GM13977 (cell line): ENCODE measurements around the gene OSBP2.

ENCODE experiments used
- DNase-seq: peaks from one replicate; pipeline ENCODE4 v3.0.0; 2012; ENCODE audit warnings: low spot score
- in situ Hi-C: fragments of 300-500 bp; cut with MboI; formaldehyde crosslinking; loops from one replicate; pipeline ENCODE4 v1.12.0; 2022; ENCODE audit warnings: low sequenced_read_pairs, low pct_unique_long_range_greater_than_20kb, mixed read lengths, inconsistent platforms; ENCODE audit not compliant: unreplicated experiment
- TF ChIP-seq, protein P1 (sequence below): IDR thresholded peaks from 2 replicates; pipeline ENCODE4 v1.5.1; 2012; ENCODE audit warnings: mild to moderate bottlenecking, control low read depth; ENCODE audit not compliant: insufficient read depth; ENCODE audit errors: extremely low read depth, missing control alignments

The OSBP2 gene

GRCh38 chr22:30933457-30933856, 238.8 kb downstream of the OSBP2 start:
- DNase-seq = no peak
- TF ChIP-seq, protein P1, sequence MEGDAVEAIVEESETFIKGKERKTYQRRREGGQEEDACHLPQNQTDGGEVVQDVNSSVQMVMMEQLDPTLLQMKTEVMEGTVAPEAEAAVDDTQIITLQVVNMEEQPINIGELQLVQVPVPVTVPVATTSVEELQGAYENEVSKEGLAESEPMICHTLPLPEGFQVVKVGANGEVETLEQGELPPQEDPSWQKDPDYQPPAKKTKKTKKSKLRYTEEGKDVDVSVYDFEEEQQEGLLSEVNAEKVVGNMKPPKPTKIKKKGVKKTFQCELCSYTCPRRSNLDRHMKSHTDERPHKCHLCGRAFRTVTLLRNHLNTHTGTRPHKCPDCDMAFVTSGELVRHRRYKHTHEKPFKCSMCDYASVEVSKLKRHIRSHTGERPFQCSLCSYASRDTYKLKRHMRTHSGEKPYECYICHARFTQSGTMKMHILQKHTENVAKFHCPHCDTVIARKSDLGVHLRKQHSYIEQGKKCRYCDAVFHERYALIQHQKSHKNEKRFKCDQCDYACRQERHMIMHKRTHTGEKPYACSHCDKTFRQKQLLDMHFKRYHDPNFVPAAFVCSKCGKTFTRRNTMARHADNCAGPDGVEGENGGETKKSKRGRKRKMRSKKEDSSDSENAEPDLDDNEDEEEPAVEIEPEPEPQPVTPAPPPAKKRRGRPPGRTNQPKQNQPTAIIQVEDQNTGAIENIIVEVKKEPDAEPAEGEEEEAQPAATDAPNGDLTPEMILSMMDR = no peak
- in situ Hi-C loops = no loop called here

DNA sequence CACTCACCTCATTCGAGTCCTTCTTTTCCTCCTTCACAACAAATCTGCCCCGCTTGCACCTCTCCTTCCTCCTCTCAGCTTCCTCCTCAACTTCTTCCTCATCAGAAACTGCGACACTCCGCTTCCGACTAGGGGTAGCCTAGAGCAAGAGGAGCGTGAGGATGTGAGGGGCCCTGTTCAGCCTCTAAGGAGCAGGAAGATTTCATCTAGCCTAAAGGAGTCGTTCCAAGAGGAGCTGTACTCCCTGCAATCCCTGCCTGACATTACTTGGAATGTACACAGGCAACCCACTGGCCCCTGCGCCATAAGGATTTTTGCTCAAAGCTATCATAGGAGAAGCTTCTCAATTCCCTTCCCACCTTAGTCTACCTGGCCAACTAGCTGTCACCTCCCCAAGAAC, 239.4 kb downstream of the OSBP2 start:
- DNase-seq = no peak
- TF ChIP-seq, protein P1 = no peak
- in situ Hi-C loops = no loop called here

GRCh38 chr22:30940685-30941362, 246.2 kb downstream of the OSBP2 start:
- in situ Hi-C loops = no loop called here
- TF ChIP-seq, protein P1 = no peak
- no peak for DNase-seq

GRCh38 chr22:30941363-30941740, 246.7 kb downstream of the OSBP2 start:
- TF ChIP-seq, protein P1 = no peak
- in situ Hi-C loops = no loop called here
- DNase-seq = no peak

DNA sequence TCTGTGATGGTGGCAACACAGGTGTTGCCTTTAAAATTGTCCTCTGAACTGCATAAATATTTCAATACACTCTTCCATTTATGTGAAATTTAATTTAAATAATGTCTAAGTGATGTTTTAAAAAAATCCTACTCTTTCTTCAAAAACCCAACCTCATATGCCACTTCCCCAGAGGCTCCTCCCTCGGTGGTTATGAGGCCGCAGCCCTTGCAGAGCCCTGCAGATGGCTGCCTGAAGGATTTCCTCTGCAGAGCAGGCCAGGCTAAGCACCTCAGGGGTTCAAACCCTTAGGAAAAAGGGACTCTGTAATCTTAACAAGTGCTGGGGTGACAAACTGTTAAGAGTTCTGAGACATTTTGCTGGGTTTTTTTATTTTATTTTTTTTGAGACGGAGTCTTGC, 248.7 kb downstream of the OSBP2 start:
- TF ChIP-seq, protein P1 = no peak
- in situ Hi-C loops = no loop called here
- no peak for DNase-seq

GRCh38 chr22:30944986-30945385, 250.3 kb downstream of the OSBP2 start:
- DNase-seq = no peak
- TF ChIP-seq, protein P1 = no peak
- in situ Hi-C loops = no loop called here
